Measurements from ENCODE around the gene AP4E1.

AP4E1 gene

DNA sequence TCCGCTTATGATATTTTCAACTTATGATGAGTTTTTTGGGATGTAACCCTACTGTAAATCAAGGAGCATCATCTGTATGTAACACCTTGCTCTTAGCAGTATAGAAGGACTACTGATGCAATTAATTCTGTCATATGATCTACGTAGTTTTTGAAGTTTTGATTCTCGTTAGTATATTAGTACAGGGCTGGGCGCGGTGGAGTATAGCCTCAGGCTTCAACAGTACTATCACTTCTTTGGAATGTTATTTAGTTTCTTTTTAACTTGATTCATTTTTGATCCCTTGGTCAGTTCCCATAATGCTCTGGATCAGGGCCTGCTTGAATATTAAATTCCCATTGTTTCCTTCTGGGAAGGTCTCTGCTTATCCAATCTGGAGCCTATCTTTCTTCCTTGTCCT, 23.9 kb upstream of the AP4E1 start:
- Histone ChIP-seq H3K23ac (ENCODE audit: low read depth, low read length, poor library complexity) (no peak overlapping the region), H4K91ac (ENCODE audit: low read depth, low read length, poor library complexity) (no peak overlapping the region), H3K4me1 (ENCODE audit: control insufficient read depth in 2 of 2, insufficient read depth in 1 of 2, low read depth in 1 of 2, low read length in 2 of 2) (no peaks in the 10 kb centered on the region), H4K8ac (ENCODE audit: low read depth, low read length) (no peak overlapping the region), H3K79me1 (ENCODE audit: low read depth, low read length) (no peaks in the 10 kb centered on the region), H2BK15ac (ENCODE audit: low read length) (no peak overlapping the region), H2BK120ac (ENCODE audit: low read depth, low read length) (no peak overlapping the region), H3K18ac (ENCODE audit: low read length) (no peak overlapping the region), H3K4me3 (ENCODE audit: low read length in 2 of 2) (no peak overlapping the region), H3K14ac (ENCODE audit: low read length) (no peak overlapping the region), H3K4ac (ENCODE audit: low read length) (no peak overlapping the region), H2AFZ (ENCODE audit: low read length) (no peak overlapping the region), H2BK5ac (ENCODE audit: low read length) (no peak overlapping the region), H3K4me2 (ENCODE audit: insufficient read depth, low read length, poor library complexity, severe bottlenecking) (no peak overlapping the region), H3K36me3 (replicated peaks in 1 of 2; ENCODE audit: control insufficient read depth in 2 of 2, insufficient read depth in 2 of 2, low read length in 2 of 2) (no peaks in the 10 kb centered on the region), H3K9ac (ENCODE audit: low read depth, low read length, poor library complexity) (no peak overlapping the region), H2AK5ac (ENCODE audit: low read depth, low read length) (no peak overlapping the region), H3K27ac (replicated peaks; ENCODE audit: low read length) (no peak overlapping the region), H3K27me3 (ENCODE audit: control insufficient read depth in 3 of 3, insufficient read depth in 3 of 3, low read depth in 1 of 3, low read length in 3 of 3) (no peaks in the 10 kb centered on the region), H3K9me3 (replicated peaks in 1 of 2; ENCODE audit: control insufficient read depth in 2 of 2, insufficient read depth in 1 of 2, low read depth in 1 of 2, low read length in 2 of 2) (no peaks in the 10 kb centered on the region), H2BK12ac (ENCODE audit: low read length) (no peak overlapping the region)
- no CpG with 5 or more reads among the region's 5 CpGs for WGBS, 2 donors (ENCODE audit: extremely low coverage in 2 of 2, insufficient read length in 2 of 2, insufficient replicate concordance in 1 of 2)
- DNase-seq (ENCODE audit: low spot score): no peak

DNA sequence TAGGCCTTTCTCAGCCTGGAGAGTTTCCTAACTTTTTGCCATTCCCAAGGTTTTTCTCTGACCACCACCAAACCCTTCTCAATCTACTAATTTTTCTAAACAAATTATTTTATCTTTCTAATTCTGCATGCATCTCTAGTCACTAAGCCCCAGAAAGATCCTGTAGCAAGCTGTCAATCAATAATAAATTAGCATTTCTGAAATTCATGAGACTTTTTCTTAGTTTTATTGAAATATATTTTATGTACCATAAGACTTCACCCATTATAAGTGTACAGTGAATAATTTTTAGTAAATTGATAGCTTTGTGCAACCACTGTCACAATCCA, 22.4 kb upstream of the AP4E1 start:
- Histone ChIP-seq H3K79me1 (ENCODE audit: low read depth, low read length) (no peaks in the 10 kb centered on the region), H2AK5ac (ENCODE audit: low read depth, low read length) (no peak overlapping the region), H3K36me3 (replicated peaks in 1 of 2; ENCODE audit: control insufficient read depth in 2 of 2, insufficient read depth in 2 of 2, low read length in 2 of 2) (no peaks in the 10 kb centered on the region), H3K4me3 (ENCODE audit: low read length in 2 of 2) (no peak overlapping the region), H2BK12ac (ENCODE audit: low read length) (no peak overlapping the region), H2BK15ac (ENCODE audit: low read length) (no peak overlapping the region), H3K4me2 (ENCODE audit: insufficient read depth, low read length, poor library complexity, severe bottlenecking) (no peak overlapping the region), H3K27ac (replicated peaks; ENCODE audit: low read length) (no peak overlapping the region), H3K4me1 (ENCODE audit: control insufficient read depth in 2 of 2, insufficient read depth in 1 of 2, low read depth in 1 of 2, low read length in 2 of 2) (no peaks in the 10 kb centered on the region), H2BK5ac (ENCODE audit: low read length) (no peak overlapping the region), H4K91ac (ENCODE audit: low read depth, low read length, poor library complexity) (no peak overlapping the region), H3K27me3 (ENCODE audit: control insufficient read depth in 3 of 3, insufficient read depth in 3 of 3, low read depth in 1 of 3, low read length in 3 of 3) (no peaks in the 10 kb centered on the region), H4K8ac (ENCODE audit: low read depth, low read length) (no peak overlapping the region), H3K4ac (ENCODE audit: low read length) (no peak overlapping the region), H3K9me3 (replicated peaks in 1 of 2; ENCODE audit: control insufficient read depth in 2 of 2, insufficient read depth in 1 of 2, low read depth in 1 of 2, low read length in 2 of 2) (peaks cover 0 to 5% of the 10 kb centered on the region in 2 donors), H2BK120ac (ENCODE audit: low read depth, low read length) (no peak overlapping the region), H3K14ac (ENCODE audit: low read length) (no peak overlapping the region), H3K9ac (ENCODE audit: low read depth, low read length, poor library complexity) (no peak overlapping the region), H3K18ac (ENCODE audit: low read length) (no peak overlapping the region), H2AFZ (ENCODE audit: low read length) (no peak overlapping the region), H3K23ac (ENCODE audit: low read depth, low read length, poor library complexity) (no peak overlapping the region)
- DNase-seq (ENCODE audit: low spot score): no peak

DNA sequence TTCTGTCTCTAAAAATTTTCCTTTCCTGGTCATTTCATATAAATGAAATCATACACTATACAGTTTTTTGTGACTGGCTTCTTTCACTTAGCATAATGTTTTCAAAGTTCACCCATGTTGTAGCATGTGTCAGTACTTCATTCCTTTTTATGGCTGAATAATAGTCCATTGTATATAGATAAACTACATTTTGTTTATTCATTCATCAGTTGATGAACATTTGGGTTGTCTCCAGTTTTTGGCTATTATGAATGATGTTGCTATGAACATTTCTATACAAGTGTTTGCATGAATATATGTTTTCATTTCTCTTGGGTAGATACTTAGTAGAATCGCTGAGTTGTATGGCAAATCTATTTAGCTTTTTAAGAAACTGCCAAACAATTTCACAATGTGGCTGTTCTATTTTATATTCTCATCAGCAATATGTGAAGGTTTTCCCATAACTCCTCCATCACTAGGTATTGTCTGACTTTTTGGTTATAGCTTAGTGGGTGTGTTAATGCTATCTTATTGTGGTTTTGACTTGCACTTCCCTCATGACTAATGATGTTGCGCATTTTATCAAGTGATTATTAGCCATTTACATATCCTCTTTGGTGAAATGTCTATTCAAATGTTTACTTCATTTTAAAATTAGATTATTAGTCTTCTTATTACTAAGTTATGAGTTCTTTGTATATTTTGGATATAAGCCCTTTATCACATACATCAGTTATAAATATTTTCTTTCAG, 21.7 kb upstream of the AP4E1 start:
- Histone ChIP-seq H3K18ac (ENCODE audit: low read length) (no peak overlapping the region), H3K23ac (ENCODE audit: low read depth, low read length, poor library complexity) (no peak overlapping the region), H3K79me1 (ENCODE audit: low read depth, low read length) (no peaks in the 10 kb centered on the region), H3K4me3 (ENCODE audit: low read length in 2 of 2) (no peak overlapping the region), H3K4me1 (ENCODE audit: control insufficient read depth in 2 of 2, insufficient read depth in 1 of 2, low read depth in 1 of 2, low read length in 2 of 2) (no peaks in the 10 kb centered on the region), H2BK120ac (ENCODE audit: low read depth, low read length) (no peak overlapping the region), H2BK5ac (ENCODE audit: low read length) (no peak overlapping the region), H2AK5ac (ENCODE audit: low read depth, low read length) (no peak overlapping the region), H3K14ac (ENCODE audit: low read length) (no peak overlapping the region), H2BK12ac (ENCODE audit: low read length) (no peak overlapping the region), H3K4ac (ENCODE audit: low read length) (no peak overlapping the region), H3K36me3 (replicated peaks in 1 of 2; ENCODE audit: control insufficient read depth in 2 of 2, insufficient read depth in 2 of 2, low read length in 2 of 2) (no peaks in the 10 kb centered on the region), H2BK15ac (ENCODE audit: low read length) (no peak overlapping the region), H4K91ac (ENCODE audit: low read depth, low read length, poor library complexity) (no peak overlapping the region), H4K8ac (ENCODE audit: low read depth, low read length) (no peak overlapping the region), H3K27ac (replicated peaks; ENCODE audit: low read length) (no peak overlapping the region), H3K4me2 (ENCODE audit: insufficient read depth, low read length, poor library complexity, severe bottlenecking) (no peak overlapping the region), H3K9me3 (replicated peaks in 1 of 2; ENCODE audit: control insufficient read depth in 2 of 2, insufficient read depth in 1 of 2, low read depth in 1 of 2, low read length in 2 of 2) (peaks cover 0 to 12% of the 10 kb centered on the region in 2 donors), H3K27me3 (ENCODE audit: control insufficient read depth in 3 of 3, insufficient read depth in 3 of 3, low read depth in 1 of 3, low read length in 3 of 3) (no peaks in the 10 kb centered on the region), H3K9ac (ENCODE audit: low read depth, low read length, poor library complexity) (no peak overlapping the region), H2AFZ (ENCODE audit: low read length) (no peak overlapping the region)
- no peak for DNase-seq (ENCODE audit: low spot score)
- WGBS, 2 donors (ENCODE audit: extremely low coverage in 2 of 2, insufficient read length in 2 of 2, insufficient replicate concordance in 1 of 2): no CpG with 5 or more reads among the region's 2 CpGs

DNA sequence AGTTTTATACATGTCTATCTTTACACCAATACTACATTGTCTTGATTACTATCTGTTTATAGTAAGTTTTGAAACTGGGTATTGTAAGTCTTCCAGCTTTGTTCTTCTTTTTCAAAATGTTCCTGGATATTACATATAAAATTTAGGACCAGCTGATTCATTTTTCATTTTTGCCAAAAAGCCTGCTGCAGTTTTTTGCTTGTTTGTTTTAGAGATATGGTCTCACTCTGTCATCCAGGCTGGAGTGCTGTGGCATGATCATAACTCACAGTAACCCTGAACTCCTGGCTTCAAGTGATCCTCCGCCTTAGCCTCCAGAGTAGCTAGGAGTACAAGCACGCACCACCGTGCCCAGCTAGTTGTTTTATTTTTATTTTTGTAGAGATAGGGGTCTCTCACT, 20.4 kb upstream of the AP4E1 start:
- H3K79me1 ChIP-seq (ENCODE audit: low read depth, low read length): no peaks in the 10 kb centered on the region

More for the DNA sequence above, 20.4 kb upstream of the AP4E1 start:
- Histone ChIP-seq H4K8ac (ENCODE audit: low read depth, low read length) (no peak overlapping the region), H3K4me1 (ENCODE audit: control insufficient read depth in 2 of 2, insufficient read depth in 1 of 2, low read depth in 1 of 2, low read length in 2 of 2) (no peaks in the 10 kb centered on the region), H3K18ac (ENCODE audit: low read length) (no peak overlapping the region), H4K91ac (ENCODE audit: low read depth, low read length, poor library complexity) (no peak overlapping the region), H3K4ac (ENCODE audit: low read length) (no peak overlapping the region), H2BK12ac (ENCODE audit: low read length) (no peak overlapping the region), H3K36me3 (replicated peaks in 1 of 2; ENCODE audit: control insufficient read depth in 2 of 2, insufficient read depth in 2 of 2, low read length in 2 of 2) (no peaks in the 10 kb centered on the region), H2AK5ac (ENCODE audit: low read depth, low read length) (no peak overlapping the region), H3K4me3 (ENCODE audit: low read length in 2 of 2) (no peak overlapping the region), H2AFZ (ENCODE audit: low read length) (no peak overlapping the region), H2BK120ac (ENCODE audit: low read depth, low read length) (no peak overlapping the region), H3K27me3 (ENCODE audit: control insufficient read depth in 3 of 3, insufficient read depth in 3 of 3, low read depth in 1 of 3, low read length in 3 of 3) (no peaks in the 10 kb centered on the region), H3K9ac (ENCODE audit: low read depth, low read length, poor library complexity) (no peak overlapping the region), H2BK15ac (ENCODE audit: low read length) (no peak overlapping the region), H3K23ac (ENCODE audit: low read depth, low read length, poor library complexity) (no peak overlapping the region), H3K4me2 (ENCODE audit: insufficient read depth, low read length, poor library complexity, severe bottlenecking) (no peak overlapping the region), H3K14ac (ENCODE audit: low read length) (no peak overlapping the region), H2BK5ac (ENCODE audit: low read length) (no peak overlapping the region), H3K9me3 (replicated peaks in 1 of 2; ENCODE audit: control insufficient read depth in 2 of 2, insufficient read depth in 1 of 2, low read depth in 1 of 2, low read length in 2 of 2) (peaks cover 0 to 12% of the 10 kb centered on the region in 2 donors), H3K27ac (replicated peaks; ENCODE audit: low read length) (no peak overlapping the region)
- no peak for DNase-seq (ENCODE audit: low spot score)
- WGBS, 2 donors (ENCODE audit: extremely low coverage in 2 of 2, insufficient read length in 2 of 2, insufficient replicate concordance in 1 of 2): no CpG with 5 or more reads among the region's 3 CpGs

Measured in neuronal stem cell (in vitro differentiated cells).